ENCODE results near the gene ADAMTSL4. TPM values are rescaled to one million over a fixed set of nuclear protein-coding genes. Genes with fewer than 3 reads are reported as not detected.

ADAMTSL4 gene
- total RNA-seq, 1 donor from 2014 or later: 1.3 TPM

DNA sequence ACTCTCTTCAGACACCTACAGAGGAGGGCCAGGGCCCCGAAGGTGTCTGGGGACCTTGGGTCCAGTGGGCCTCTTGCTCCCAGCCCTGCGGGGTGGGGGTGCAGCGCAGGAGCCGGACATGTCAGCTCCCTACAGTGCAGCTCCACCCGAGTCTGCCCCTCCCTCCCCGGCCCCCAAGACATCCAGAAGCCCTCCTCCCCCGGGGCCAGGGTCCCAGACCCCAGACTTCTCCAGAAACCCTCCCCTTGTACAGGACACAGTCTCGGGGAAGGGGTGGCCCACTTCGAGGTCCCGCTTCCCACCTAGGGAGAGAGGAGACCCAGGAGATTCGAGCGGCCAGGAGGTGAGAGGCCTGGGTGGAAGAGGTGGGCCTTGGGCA is 3.7 kb downstream of the ADAMTSL4 start:
- Mint-ChIP-seq H3K36me3 (ENCODE audit: low read depth) (peaks cover 7% of the 10 kb centered on the region), H3K4me1 (ENCODE audit: low read depth) (peaks cover 34% of the 10 kb centered on the region), H3K9me3 (no peaks in the 10 kb centered on the region), H3K27ac (no peak overlapping the region), H3K27me3 (ENCODE audit: insufficient read depth) (peaks cover 12% of the 10 kb centered on the region), H3K4me3 (no peak overlapping the region)
- intact Hi-C loops (cut with micrococcal nuclease): no loop called here
- DNase-seq (ENCODE audit: low spot score): no peak

DNA sequence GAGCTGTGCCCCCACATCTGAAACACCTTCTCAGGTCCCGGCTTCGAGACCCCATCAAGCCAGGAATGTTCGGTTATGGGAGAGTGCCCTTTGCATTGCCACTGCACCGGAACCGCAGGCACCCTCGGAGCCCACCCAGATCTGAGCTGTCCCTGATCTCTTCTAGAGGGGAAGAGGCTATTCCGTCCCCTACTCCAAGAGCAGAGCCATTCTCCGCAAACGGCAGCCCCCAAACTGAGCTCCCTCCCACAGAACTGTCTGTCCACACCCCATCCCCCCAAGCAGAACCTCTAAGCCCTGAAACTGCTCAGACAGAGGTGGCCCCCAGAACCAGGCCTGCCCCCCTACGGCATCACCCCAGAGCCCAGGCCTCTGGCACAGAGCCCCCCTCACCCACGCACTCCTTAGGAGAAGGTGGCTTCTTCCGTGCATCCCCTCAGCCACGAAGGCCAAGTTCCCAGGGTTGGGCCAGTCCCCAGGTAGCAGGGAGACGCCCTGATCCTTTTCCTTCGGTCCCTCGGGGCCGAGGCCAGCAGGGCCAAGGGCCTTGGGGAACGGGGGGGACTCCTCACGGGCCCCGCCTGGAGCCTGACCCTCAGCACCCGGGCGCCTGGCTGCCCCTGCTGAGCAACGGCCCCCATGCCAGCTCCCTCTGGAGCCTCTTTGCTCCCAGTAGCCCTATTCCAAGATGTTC is 4.3 kb downstream of the ADAMTSL4 start:
- DNase-seq (ENCODE audit: low spot score): no peak
- Mint-ChIP-seq H3K9me3 (no peaks in the 10 kb centered on the region), H3K4me3 (no peak overlapping the region)

DNA sequence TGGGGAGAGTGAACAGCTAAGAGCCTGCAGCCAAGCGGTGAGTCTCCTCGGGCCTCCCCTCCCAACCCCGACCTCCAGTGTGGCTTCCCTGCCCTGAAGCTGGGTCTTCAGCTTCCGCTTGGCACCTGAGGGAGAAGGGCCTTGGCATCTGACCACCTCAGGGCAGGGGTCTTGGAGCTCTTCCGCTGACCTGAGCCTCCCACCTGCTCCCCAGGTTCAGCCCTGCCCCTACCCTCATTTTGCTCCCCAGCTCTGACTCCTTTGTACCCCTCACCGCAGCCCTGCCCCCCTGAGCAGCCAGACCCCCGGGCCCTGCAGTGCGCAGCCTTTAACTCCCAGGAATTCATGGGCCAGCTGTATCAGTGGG is 4.9 kb downstream of the ADAMTSL4 start:
- no peak overlapping the region for H3K4me3 Mint-ChIP-seq
- H3K9me3 Mint-ChIP-seq: no peaks in the 10 kb centered on the region
- peaks cover 29% of the 10 kb centered on the region for H3K4me1 Mint-ChIP-seq (ENCODE audit: low read depth)
- H3K27ac Mint-ChIP-seq: no peak overlapping the region
- intact Hi-C loops (cut with micrococcal nuclease): no loop called here
- no peak for DNase-seq (ENCODE audit: low spot score)
- peaks cover 8% of the 10 kb centered on the region for H3K27me3 Mint-ChIP-seq (ENCODE audit: insufficient read depth)
- peaks cover 7% of the 10 kb centered on the region for H3K36me3 Mint-ChIP-seq (ENCODE audit: low read depth)

More for the DNA sequence above, 4.3 kb downstream of the ADAMTSL4 start:
- Mint-ChIP-seq H3K36me3 (ENCODE audit: low read depth) (peaks cover 7% of the 10 kb centered on the region), H3K27ac (no peak overlapping the region), H3K27me3 (ENCODE audit: insufficient read depth) (peaks cover 9% of the 10 kb centered on the region), H3K4me1 (ENCODE audit: low read depth) (peaks cover 31% of the 10 kb centered on the region)
- intact Hi-C loops (cut with micrococcal nuclease): no loop called here

DNA sequence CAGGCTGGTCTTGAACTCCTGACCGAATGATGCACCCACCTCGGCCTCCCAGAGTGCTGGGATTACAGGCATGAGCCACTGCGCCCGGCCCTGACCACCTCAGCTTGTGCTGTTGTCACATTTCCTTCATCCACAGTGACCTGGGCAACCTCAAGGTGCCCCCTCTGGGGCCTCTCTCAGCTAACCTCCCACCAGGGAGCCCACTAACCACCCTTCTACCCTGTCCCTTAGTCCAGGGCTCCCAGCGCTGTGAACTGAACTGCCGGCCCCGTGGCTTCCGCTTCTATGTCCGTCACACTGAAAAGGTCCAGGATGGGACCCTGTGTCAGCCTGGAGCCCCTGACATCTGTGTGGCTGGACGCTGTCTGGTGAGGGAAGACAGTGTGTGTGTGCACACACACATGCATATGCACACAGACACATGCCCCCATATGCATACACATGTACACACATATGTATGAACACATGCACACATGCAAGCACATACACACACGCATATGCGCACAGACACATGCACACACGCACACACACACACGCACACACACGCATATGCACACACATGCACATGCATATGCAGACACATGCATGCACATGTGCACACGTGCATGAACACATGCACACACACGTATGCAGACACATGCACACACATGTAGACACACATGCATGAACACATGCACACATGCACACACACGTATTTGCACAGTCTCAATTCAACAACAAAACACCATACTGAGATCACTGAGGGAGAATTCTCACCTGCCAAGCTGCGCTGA is 6.2 kb downstream of the ADAMTSL4 start:
- intact Hi-C loops (cut with micrococcal nuclease): no loop called here
- H3K4me1 Mint-ChIP-seq (ENCODE audit: low read depth): peaks cover 31% of the 10 kb centered on the region
- no peak overlapping the region for H3K4me3 Mint-ChIP-seq
- H3K36me3 Mint-ChIP-seq (ENCODE audit: low read depth): peaks cover 7% of the 10 kb centered on the region
- no peaks in the 10 kb centered on the region for H3K9me3 Mint-ChIP-seq
- peaks cover 3% of the 10 kb centered on the region for H3K27me3 Mint-ChIP-seq (ENCODE audit: insufficient read depth)
- DNase-seq (ENCODE audit: low spot score): no peak
- H3K27ac Mint-ChIP-seq: no peak overlapping the region

DNA sequence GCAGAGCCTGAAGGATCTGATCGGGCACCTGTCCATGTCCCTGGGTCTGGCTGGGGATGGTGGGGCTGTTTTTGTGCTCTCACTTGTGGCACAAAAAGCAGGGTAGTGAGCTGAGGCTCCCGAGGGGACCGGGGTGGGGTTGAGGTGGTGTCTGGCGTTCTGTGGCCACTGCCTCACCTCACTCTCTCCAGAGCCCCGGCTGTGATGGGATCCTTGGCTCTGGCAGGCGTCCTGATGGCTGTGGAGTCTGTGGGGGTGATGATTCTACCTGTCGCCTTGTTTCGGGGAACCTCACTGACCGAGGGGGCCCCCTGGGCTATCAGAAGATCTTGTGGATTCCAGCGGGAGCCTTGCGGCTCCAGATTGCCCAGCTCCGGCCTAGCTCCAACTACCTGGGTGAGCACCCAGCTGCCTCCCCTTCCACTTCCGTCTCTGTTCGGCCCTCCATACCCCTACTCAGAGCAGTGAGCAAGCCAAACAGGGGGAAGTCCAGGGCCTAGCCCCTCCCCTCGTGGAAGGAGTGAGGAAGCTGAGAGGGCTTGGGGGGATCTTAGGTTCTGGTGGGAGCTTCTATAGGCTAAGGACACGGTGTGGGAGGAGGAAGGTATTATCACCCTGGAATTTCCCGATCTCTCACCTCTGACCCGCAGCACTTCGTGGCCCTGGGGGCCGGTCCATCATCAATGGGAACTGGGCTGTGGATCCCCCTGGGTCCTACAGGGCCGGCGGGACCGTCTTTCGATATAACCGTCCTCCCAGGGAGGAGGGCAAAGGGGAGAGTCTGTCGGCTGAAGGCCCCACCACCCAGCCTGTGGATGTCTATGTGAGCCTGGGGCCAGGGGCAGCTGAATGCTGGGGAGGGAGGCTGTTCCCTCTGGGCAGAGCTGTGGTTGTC is 7.0 kb downstream of the ADAMTSL4 start:
- H3K27me3 Mint-ChIP-seq (ENCODE audit: insufficient read depth): peaks cover under 1% of the 10 kb centered on the region
- DNase-seq (ENCODE audit: low spot score): no peak
- intact Hi-C loops (cut with micrococcal nuclease): no loop called here
- H3K4me3 Mint-ChIP-seq: no peak overlapping the region
- H3K36me3 Mint-ChIP-seq (ENCODE audit: low read depth): peaks cover 6% of the 10 kb centered on the region
- peaks cover 30% of the 10 kb centered on the region for H3K4me1 Mint-ChIP-seq (ENCODE audit: low read depth)
- H3K27ac Mint-ChIP-seq: no peak overlapping the region
- no peaks in the 10 kb centered on the region for H3K9me3 Mint-ChIP-seq

DNA sequence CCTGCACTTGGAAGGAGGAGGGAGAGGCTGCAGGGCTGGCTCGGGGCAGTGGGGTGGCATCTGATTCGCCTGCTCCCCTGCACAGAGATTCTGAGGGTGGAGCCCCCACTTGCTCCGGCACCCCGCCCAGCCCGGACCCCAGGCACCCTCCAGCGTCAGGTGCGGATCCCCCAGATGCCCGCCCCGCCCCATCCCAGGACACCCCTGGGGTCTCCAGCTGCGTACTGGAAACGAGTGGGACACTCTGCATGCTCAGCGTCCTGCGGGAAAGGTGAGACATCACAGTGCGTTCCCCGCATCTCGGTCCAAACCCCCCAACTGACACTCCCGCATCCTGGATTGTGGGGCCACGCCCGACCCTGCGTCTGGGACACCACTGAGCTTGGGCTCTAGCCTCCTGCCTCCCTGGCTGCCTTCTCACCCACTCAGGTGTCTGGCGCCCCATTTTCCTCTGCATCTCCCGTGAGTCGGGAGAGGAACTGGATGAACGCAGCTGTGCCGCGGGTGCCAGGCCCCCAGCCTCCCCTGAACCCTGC is 7.9 kb downstream of the ADAMTSL4 start:
- no peak overlapping the region for H3K27ac Mint-ChIP-seq
- H3K9me3 Mint-ChIP-seq: no peaks in the 10 kb centered on the region
- peaks cover 5% of the 10 kb centered on the region for H3K36me3 Mint-ChIP-seq (ENCODE audit: low read depth)
- H3K4me1 Mint-ChIP-seq (ENCODE audit: low read depth): peaks cover 28% of the 10 kb centered on the region
- H3K4me3 Mint-ChIP-seq: no peak overlapping the region
- no peak for DNase-seq (ENCODE audit: low spot score)
- H3K27me3 Mint-ChIP-seq (ENCODE audit: insufficient read depth): no peaks in the 10 kb centered on the region
- intact Hi-C loops (cut with micrococcal nuclease): no loop called here

DNA sequence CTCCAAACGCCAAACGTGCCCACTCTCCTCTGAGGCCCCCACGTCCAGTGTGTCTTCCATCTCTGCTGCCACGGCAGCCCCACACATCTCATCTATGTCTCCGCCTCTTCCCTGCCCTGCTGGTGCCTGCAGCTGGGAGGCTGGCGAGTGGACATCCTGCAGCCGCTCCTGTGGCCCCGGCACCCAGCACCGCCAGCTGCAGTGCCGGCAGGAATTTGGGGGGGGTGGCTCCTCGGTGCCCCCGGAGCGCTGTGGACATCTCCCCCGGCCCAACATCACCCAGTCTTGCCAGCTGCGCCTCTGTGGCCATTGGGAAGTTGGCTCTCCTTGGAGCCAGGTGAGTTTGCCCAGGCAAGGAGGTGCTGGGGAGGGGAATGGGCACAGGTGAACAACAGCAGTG is 8.6 kb downstream of the ADAMTSL4 start:
- H3K27me3 Mint-ChIP-seq (ENCODE audit: insufficient read depth): no peaks in the 10 kb centered on the region
- no peak overlapping the region for H3K27ac Mint-ChIP-seq
- intact Hi-C loops (cut with micrococcal nuclease): no loop called here
- no peak for DNase-seq (ENCODE audit: low spot score)
- H3K36me3 Mint-ChIP-seq (ENCODE audit: low read depth): peaks cover 5% of the 10 kb centered on the region
- H3K4me1 Mint-ChIP-seq (ENCODE audit: low read depth): peaks cover 28% of the 10 kb centered on the region
- H3K9me3 Mint-ChIP-seq: no peaks in the 10 kb centered on the region
- H3K4me3 Mint-ChIP-seq: no peak overlapping the region

DNA sequence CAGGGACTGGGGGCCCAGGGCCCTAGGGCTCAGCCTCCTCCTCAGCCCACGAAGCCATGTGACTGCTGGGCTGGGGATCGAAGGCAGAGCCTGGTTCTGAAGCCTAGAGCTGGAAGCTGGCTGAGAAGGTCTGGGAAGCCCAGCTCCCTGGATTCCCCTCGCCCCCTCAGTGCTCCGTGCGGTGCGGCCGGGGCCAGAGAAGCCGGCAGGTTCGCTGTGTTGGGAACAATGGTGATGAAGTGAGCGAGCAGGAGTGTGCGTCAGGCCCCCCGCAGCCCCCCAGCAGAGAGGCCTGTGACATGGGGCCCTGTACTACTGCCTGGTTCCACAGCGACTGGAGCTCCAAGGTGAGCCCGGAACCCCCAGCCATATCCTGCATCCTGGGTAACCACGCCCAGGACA is 9.1 kb downstream of the ADAMTSL4 start:
- Mint-ChIP-seq H3K4me3 (no peak overlapping the region), H3K9me3 (no peaks in the 10 kb centered on the region), H3K27me3 (ENCODE audit: insufficient read depth) (no peaks in the 10 kb centered on the region), H3K27ac (no peak overlapping the region), H3K36me3 (ENCODE audit: low read depth) (peaks cover 5% of the 10 kb centered on the region), H3K4me1 (ENCODE audit: low read depth) (peaks cover 32% of the 10 kb centered on the region)
- intact Hi-C loops (cut with micrococcal nuclease): no loop called here
- DNase-seq (ENCODE audit: low spot score): no peak

DNA sequence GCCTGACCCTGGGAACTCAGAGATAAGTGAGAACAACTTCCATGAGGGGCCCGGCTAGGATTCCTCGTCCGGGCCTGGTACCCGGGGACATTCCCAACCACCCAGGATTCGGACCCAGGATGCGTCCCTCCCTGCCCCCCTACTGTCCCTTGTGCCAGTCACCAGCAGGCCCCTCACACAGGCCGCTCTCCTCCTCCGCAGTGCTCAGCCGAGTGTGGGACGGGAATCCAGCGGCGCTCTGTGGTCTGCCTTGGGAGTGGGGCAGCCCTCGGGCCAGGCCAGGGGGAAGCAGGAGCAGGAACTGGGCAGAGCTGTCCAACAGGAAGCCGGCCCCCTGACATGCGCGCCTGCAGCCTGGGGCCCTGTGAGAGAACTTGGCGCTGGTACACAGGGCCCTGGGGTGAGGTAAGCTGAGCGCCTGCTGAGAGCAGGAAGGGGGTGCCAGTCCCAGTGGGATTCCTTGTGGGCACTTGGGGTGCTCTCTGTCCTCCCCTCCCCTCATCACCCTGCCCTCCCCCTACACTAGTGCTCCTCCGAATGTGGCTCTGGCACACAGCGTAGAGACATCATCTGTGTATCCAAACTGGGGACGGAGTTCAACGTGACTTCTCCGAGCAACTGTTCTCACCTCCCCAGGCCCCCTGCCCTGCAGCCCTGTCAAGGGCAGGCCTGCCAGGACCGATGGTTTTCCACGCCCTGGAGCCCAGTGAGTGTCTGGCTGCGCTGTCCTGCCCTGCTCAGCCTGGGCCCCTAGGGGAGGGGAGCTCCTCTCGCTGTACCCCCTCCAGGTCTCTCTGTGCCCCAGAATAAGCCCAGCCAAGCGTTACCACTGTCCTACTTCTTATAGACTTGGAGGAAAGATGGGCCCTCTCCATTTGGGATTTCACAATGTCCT is 9.8 kb downstream of the ADAMTSL4 start:
- H3K4me1 Mint-ChIP-seq (ENCODE audit: low read depth): peaks cover 39% of the 10 kb centered on the region
- no peaks in the 10 kb centered on the region for H3K9me3 Mint-ChIP-seq
- no peak overlapping the region for H3K27ac Mint-ChIP-seq
- DNase-seq (ENCODE audit: low spot score): no peak
- intact Hi-C loops (cut with micrococcal nuclease): no loop called here
- H3K36me3 Mint-ChIP-seq (ENCODE audit: low read depth): peaks cover 5% of the 10 kb centered on the region
- H3K27me3 Mint-ChIP-seq (ENCODE audit: insufficient read depth): no peaks in the 10 kb centered on the region
- H3K4me3 Mint-ChIP-seq: no peak overlapping the region

DNA sequence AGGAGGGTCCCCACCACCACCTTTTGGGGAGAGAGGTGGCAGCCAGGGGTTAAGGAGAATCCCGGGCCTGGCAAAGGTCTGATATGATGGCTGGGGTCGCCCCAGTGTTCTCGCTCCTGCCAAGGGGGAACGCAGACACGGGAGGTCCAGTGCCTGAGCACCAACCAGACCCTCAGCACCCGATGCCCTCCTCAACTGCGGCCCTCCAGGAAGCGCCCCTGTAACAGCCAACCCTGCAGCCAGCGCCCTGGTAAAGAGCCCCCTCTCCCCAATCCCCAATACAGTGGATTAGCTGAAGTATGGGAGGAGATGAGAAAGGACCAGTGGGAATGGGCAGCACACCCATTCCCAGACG is 10.4 kb downstream of the ADAMTSL4 start:
- Mint-ChIP-seq H3K36me3 (ENCODE audit: low read depth) (peaks cover 5% of the 10 kb centered on the region), H3K9me3 (no peaks in the 10 kb centered on the region), H3K4me3 (peak overlapping the region; percentile 98), H3K27ac (no peak overlapping the region), H3K27me3 (ENCODE audit: insufficient read depth) (no peaks in the 10 kb centered on the region), H3K4me1 (ENCODE audit: low read depth) (peaks cover 42% of the 10 kb centered on the region)
- intact Hi-C loops (cut with micrococcal nuclease): loop anchor here (1.0 to 10.0 kb wide), 10 partner anchors 72 to 598 kb away; partner anchors contain the start of genes CDC42SE1, GOLPH3L, MINDY1 and TARS2
- no peak for DNase-seq (ENCODE audit: low spot score)

DNA sequence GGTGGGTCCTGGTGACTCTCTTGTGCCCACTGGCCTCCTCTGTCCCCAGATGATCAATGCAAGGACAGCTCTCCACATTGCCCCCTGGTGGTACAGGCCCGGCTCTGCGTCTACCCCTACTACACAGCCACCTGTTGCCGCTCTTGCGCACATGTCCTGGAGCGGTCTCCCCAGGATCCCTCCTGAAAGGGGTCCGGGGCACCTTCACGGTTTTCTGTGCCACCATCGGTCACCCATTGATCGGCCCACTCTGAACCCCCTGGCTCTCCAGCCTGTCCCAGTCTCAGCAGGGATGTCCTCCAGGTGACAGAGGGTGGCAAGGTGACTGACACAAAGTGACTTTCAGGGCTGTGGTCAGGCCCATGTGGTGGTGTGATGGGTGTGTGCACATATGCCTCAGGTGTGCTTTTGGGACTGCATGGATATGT is 10.8 kb downstream of the ADAMTSL4 start:
- Mint-ChIP-seq H3K9me3 (no peaks in the 10 kb centered on the region), H3K27ac (peak overlapping the region; percentile 98), H3K36me3 (ENCODE audit: low read depth) (peaks cover 6% of the 10 kb centered on the region), H3K27me3 (ENCODE audit: insufficient read depth) (no peaks in the 10 kb centered on the region), H3K4me1 (ENCODE audit: low read depth) (peaks cover 46% of the 10 kb centered on the region), H3K4me3 (peak overlapping the region; percentile 98)
- DNase-seq (ENCODE audit: low spot score): peak; percentile 68
- intact Hi-C loops (cut with micrococcal nuclease): loop anchor here (1.0 to 10.0 kb wide), 10 partner anchors 73 to 597 kb away; partner anchors contain the start of genes CDC42SE1, GOLPH3L, MINDY1 and TARS2

Measured in activated T-helper 1 cell treated with anti-CD3 and anti-CD28 coated beads, Interleukin-12 subunit alpha, Interleukin-12 subunit beta, Interleukin-2, Interleukin-4 antibody, amounts not matched to agents 30 ng/mL and 10 ng/mL and 1 ng/mL, durations not matched to agents 14 hours and 24 hours and 36 hours (primary cell).